IPS-NIHi7 (cell line): Measurements from ENCODE around the gene RAB3IP.
"Not testable (repeated sequence)": the region's sequence is repeated elsewhere in the genome, so short reads cannot be mapped to it uniquely, and the experiment has no call there.

Experiments used
- DNase-seq: peaks from one replicate; pipeline ENCODE4 v3.0.0; 2012; ENCODE audit warnings: mixed read lengths; ENCODE audit errors: extremely low spot score

RAB3IP gene

DNA sequence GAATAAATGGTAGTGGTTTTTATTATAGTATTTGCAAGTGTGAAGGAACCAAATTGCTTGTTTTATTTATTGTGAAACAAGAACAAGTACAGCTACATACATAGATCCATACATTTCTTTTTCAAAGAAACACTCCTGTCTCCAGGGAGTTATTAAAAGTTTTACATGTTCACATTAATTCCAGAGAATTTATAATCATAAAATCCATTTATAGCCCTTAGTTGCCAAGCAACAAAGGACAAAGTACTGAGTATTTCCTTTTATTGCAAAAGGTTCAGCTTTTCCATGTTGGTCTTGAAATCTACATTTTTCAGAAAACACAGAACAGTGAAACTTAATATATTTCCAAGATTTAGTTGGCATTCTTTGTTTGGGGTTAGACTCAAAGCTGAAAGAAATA, 95.9 kb downstream of the RAB3IP start:
- DNase-seq: no peak

DNA sequence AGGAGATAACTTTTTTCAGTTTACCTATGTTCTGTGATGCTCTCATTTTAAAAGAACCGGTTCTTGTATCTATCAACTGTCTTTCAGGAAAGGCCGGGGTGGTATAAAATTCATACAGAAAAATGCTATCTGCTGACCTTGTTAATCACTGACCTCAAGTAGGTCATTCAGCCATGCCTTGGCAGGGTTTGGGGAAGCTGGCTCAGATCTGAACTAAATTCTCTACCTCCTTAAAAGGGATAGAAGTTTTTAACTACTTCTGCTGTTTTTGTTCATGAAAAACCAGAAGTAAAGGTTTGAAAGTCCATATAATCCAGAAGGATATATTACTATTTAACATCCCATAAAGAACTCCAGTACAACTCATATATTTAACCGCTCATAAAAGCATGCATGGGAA, 96.4 kb downstream of the RAB3IP start:
- DNase-seq: no peak

DNA sequence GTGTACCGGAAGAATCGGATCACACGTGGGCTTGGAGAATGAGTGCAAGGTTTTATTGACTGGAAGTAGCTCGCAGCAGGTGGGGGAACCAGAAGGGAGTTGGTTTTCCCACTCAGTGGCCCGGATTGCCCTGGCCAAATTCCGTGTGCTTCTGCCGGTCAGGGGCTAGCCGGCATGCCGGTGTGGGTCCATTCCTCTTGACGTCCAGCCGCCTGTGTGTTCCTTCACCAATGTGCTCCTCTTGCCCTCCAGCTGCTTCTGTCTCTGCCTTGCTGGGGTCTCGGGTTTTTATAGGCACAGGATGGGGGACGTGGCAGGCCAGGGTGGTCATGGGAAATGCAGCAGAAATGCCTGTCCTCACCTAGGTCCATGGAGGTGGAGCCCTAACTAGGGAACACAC, 97.4 kb downstream of the RAB3IP start:
- DNase-seq: no peak

DNA sequence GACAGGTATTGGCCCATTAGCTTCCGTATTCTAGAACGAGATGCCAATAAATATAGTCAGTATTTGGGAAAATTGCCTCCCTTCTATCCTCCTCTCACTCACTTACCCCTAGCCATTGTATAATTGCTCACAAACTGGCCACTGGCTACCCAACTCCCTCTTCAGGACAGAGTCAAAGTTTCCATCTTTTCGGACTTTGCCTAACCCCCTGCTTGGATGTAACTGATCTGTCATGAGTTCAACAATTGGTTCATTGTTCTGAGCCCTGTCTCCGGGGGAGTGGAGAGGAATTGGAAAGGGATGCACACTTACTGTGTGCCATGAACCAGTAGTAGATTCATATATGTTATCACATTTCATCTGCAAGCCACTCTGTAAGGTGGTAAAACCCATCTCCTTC, 98.5 kb downstream of the RAB3IP start:
- no peak for DNase-seq

DNA sequence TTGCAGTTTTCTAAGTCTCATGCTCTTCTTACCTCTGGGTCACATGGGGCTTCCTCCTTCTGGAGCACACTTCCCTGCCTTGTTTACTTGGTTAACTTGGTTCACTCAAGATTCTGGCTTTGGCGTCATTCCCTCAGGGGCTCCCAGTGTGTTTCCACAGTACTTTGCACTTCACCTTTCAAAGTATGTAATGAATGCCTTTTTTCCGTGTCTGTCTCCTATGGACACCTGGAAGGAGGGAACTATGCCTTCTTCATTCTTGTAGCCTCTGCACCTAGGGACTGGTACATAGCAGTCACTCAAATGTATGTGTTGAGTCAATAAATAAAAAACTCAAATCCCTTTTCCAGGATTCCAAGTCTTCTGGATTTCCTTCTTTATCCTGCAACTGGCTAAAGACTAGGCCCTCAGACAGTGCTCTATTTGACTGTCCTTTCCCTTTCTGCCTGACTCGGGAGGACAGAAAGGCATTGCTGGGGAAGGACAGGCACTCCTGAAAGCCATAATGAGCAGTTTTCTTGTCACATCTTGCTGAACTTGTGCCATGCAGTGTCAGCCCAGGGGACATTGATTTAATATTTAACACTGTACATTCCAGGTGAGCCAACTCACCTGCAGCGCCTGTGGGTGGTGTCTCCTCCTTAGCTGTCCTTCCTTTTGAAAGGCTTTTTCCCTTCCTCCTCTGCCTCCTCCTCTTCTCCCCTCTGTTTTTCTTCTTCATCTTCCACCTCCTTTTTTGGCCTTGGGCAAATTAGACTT, 99.2 kb downstream of the RAB3IP start:
- DNase-seq: no peak

DNA sequence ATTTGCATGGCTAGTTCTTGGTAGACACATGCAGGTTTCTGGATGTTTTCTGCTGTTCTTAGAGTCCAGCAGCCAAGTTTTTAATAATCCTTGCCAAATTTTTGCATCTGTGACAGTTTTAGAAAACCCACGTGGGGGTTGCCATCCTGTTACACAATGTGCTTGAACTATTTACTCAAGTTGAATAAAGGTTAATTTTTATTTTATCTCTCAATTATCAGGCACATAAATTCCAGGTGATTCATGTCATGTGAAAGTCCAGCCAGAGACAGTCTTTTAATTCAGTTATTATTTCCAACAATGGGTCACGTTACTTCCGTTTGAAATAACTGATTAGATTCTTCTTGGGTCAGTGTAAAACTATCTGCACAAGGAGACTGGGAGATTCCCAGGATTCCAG, 102.1 kb downstream of the RAB3IP start:
- no peak for DNase-seq

DNA sequence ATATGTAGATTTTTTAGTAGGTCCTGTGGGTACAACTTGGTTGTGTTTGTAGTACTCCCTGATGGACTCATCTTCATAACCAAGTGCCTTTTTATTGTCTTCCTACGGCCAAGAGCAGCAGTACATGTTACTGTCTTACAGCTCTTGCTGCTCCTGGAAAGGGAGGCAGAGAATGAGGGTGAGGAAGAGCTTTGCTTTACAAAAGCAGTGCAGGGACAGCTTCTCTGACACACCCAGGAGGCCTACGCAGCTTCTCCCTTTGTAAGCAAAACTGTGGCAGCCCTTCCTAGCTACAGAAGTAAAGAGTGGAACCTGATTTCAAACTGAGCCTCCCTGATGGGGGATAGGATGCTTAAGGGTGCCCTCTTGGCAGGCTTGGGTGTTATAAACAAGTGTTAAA, 104.9 kb downstream of the RAB3IP start:
- DNase-seq: no peak

DNA sequence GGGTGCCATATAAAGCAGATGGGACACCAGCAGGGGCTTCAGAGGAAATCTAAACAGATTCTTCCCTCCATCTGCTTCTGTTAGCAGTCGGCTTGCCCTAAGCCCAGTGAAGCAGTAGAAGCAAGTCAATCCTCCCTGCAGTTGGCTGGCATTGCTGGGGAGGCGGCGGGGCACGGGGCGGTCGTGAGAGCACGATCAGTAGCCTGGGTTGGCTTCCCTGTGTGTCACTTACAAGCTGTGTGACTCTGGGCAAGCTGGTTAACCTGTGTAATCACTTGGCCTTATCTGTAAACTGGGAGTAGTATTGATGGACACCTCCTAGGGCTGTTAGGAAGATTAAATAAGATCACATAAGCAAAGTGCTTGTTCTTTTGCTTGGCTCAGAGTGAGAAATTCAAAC, 105.8 kb downstream of the RAB3IP start:
- DNase-seq: no peak

DNA sequence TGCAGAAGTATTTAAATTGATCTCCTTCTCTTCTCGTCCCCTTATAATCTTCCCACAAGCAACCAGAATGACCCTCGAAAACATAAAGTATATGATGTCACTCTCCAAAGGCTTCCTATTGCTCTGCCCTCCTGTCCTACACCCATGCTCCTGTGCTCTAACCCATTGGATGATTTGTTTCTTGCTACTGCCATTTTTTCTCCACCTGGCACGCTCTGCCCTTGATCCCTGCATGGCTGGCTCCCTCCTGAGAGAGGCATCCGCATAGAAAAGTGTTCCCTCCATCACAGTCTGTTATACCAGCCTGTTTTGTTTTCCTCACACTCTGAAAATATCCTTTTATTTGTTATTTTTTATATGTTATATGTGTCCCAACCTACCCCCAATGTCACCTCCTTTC, 106.2 kb downstream of the RAB3IP start:
- DNase-seq: no peak

DNA sequence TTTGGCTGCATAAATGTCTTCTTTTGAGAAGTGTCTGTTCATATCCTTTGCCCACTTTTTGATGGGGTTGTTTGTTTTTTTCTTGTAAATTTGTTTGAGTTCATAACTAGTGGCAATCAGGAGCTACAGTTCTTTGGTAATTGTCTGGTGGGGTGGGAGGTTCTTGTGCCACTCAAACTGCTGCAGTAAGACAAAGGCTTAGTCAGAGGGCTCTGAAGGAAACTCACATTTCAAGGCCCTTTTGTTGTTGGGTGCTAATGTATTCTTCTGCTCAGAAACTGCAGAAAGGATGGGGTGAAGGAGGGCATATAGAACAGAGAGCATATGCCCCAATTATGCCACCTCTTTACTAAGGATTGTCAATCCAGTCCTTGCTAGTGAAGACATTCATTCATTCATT, 108.3 kb downstream of the RAB3IP start:
- DNase-seq: no peak

DNA sequence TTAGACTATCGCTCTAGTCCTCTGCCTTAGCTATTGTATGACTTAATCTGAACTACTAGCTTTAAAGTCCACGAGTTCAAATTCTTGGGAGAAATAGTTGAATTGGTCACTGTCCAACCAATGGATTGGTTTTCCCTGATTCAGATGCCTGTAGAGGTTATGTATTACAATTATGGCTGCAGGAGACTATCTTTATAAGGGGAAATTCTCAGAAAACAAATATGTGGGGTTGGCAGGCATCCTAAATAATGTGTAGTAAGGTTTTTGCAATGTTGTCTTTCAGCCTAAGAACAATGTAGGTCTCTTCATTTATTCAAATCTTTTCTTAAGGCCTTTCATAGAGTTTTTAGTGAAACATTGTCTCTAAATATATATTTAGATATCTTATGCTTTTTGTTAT, 113.3 kb downstream of the RAB3IP start:
- DNase-seq: no peak

DNA sequence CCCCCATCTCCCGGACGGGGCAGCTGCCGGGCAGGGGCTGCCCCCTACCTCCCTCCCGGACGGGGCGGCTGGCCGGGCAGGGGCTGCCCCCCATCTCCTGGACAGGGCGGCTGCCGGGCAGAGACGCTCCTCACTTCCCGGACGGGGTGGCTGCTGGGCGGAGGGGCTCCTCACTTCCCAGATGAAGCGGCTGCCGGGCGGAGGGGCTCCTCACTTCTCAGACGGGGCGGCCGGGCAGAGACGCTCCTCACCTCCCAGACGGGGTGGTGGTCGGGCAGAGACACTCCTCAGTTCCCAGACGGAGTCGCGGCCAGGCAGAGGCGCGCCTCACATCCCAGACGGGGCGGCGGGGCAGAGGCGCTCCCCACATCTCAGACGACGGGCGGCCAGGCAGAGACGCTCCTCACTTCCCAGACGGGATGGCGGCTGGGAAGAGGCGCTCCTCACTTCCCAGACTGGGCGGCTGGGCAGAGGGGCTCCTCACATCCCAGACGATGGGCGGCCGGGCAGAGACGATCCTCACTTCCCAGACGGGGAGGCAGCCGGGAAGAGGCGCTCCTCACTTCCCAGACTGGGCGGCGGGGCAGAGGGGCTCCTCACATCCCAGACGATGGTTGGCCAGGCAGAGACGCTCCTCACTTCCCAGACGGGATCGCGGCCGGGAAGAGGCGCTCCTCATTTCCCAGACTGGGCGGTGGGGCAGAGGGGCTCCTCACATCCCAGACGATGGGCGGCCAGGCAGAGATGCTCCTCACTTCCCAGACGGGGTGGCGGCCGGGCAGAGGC, 114.7 kb downstream of the RAB3IP start:
- not testable (repeated sequence) for DNase-seq

DNA sequence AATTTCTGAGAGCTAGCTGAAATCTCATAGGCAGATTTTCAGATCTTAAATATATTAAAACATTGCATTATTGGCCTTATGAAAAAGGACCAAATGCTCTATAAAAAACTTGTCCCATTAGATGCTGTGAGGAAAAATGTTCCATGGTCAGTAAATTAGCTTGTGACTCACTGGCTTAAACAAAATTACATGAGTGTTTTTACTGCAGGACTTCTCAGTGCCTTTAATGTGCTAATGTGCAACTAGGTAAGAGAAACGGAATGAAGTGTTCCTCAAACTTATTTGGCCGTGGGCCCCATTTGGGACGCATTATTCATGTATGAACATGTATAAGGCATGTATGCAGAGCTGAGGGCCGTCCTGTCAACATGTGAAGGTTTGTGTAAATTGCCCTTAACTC, 128.0 kb downstream of the RAB3IP start:
- no peak for DNase-seq

DNA sequence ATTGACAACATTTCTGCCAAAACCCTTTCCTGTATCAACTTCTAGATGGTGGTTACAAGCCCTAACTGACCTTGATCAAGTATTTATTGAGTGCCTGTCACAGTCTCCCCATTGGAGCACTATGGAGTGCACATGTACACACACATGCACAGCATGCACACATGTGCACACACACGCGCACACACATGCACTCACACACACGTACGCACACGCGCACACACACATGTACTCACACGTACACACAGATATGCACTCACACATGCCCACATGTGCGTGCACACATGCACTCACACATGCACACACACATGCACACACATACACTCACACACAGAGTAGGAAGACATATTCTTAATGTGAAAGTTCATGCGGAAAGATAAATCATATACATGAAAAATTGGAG, 130.0 kb downstream of the RAB3IP start:
- DNase-seq: no peak

DNA sequence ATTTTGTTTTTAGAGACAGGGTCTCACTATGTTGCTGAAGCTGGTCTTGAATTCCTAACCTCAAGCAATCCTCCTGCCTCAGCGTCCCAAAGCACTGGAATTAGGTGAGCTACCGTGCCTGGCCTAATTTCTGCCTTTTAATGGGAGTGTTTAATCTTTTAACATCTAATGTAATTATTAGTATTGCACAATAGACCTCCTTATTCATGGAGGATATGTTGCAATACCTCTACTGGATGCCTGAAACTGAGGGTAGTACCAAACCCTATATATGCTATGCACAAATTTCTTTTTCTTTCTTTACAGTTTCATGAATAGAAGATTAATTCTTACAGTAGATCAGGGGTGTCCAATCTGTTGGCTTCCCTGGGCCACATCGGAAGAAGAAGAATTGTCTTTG, 134.1 kb downstream of the RAB3IP start:
- DNase-seq: no peak
